Thymus (tissue), 11 donors: Measurements from ENCODE around the gene GPC6. TPM values are rescaled to one million over a fixed set of nuclear protein-coding genes. Genes with fewer than 3 reads are reported as not detected.

Source experiments
- DNase-seq, 9 donors: peaks; one replicate each; pipeline ENCODE4 v3.0.0-alpha.2; 2013; ENCODE audit warnings: low spot score in 9 of 9, low read depth in 6 of 9, missing footprints in 1 of 9
- H3K27ac ChIP-seq, 2 donors: one replicate each; pipeline ENCODE4 v1.5.1; 2013; ENCODE audit warnings: control low read depth in 1 of 2, low read depth in 1 of 2, low read length in 1 of 2, mild to moderate bottlenecking in 1 of 2, moderate library complexity in 1 of 2
- H3K27me3 ChIP-seq, 2 donors: one replicate each; pipeline ENCODE4 v1.5.1; 2013; ENCODE audit warnings: low read length in 1 of 2; ENCODE audit not compliant: control insufficient read depth in 2 of 2, insufficient read depth in 1 of 2
- H3K36me3 ChIP-seq, 2 donors: one replicate each; pipeline ENCODE4 v1.5.1; 2013; ENCODE audit warnings: low read length in 1 of 2, mild to moderate bottlenecking in 1 of 2, moderate library complexity in 1 of 2; ENCODE audit not compliant: control insufficient read depth in 2 of 2, insufficient read depth in 2 of 2
- H3K4me1 ChIP-seq, 2 donors: one replicate each; pipeline ENCODE4 v1.5.1; 2013; ENCODE audit warnings: low read length in 2 of 2; ENCODE audit not compliant: control insufficient read depth in 2 of 2, insufficient read depth in 2 of 2
- H3K4me3 ChIP-seq, 2 donors: one replicate each; pipeline ENCODE4 v1.5.1; 2013; ENCODE audit warnings: low read length in 2 of 2, control low read depth in 1 of 2, mild to moderate bottlenecking in 1 of 2
- H3K9me3 ChIP-seq, 2 donors: one replicate each; pipeline ENCODE4 v1.5.1; 2013; ENCODE audit warnings: low read length in 1 of 2, mild to moderate bottlenecking in 1 of 2; ENCODE audit not compliant: control insufficient read depth in 2 of 2, insufficient read depth in 1 of 2
- WGBS: extraction: QIAGEN DNeasy Blood & Tissue Kit; methylation state at CpG from one replicate; pipeline ENCODE4 v1.1.7; 2013; 5-methylcytosine and 5-hydroxymethylcytosine counted together
- polyA plus RNA-seq: library from polyadenylated mRNA; stranded (reverse); fragments of 200-250 nt; gene quantifications from one replicate; pipeline ENCODE4 v1.2.3, GENCODE V29; 2013
- total RNA-seq: library from RNA; stranded (reverse); fragments of 120-200 nt; gene quantifications from one replicate; pipeline ENCODE4 v1.2.4, GENCODE V29; 2013
- donor health status: healthy.

Gene GPC6
- total and polyA plus RNA-seq, 2 donors, result 1.1 to 6.9 TPM

DNA sequence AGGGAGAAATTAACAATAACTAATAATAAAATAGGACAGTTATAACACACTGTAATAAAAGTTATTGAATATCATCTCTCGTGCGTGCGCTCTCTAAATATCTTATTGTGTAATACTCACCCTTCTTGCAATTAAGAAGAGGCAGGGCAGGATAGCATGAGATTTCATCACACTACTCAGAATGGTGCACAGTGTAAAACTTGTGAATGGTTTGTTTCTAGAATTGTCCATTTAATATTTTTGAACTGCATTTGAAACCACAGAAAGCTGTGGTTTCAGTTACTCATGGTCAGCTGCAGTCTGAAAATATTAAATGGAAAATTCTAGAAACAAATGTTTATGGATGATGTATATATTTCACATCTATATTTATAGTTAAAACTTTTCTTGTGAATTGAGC is 1091.8 kb downstream of the GPC6 start:
- Histone ChIP-seq H3K36me3 (no peaks in the 10 kb centered on the region), H3K4me1 (peaks cover 6 to 28% of the 10 kb centered on the region in 2 donors), H3K27ac (no peak overlapping the region), H3K9me3 (peaks cover 0 to 4% of the 10 kb centered on the region in 2 donors), H3K4me3 (no peak overlapping the region), H3K27me3 (no peaks in the 10 kb centered on the region)
- DNase-seq, result no peak
- WGBS, result 80% methylated on average over 3 of the region's 3 CpGs

DNA sequence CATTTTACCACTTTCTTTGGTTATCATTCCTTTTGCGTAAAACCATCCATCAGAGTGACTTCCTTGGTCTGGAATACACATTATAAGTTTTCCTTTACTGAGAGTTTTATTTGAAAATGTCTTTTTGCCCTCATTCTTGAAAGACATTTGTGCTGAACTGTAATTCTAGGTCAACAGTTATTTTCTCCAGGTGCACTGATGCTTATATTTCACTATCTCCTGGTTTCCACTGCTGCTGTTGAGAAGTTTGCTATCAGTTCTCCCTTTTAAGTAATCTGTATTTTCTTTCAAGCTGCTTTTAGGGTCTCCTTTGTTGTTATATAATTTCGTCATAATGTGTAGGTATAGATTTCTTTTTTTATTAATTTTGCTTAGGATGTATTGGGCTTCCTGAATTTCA is 1092.9 kb downstream of the GPC6 start:
- peak overlapping the region in 1 of 2 donors; percentile 69 for H3K27ac ChIP-seq
- H3K4me3 ChIP-seq, result no peak overlapping the region
- peak in 4 of 9 donors; percentile 50 to 77 (median 60) for DNase-seq
- H3K27me3 ChIP-seq, result no peaks in the 10 kb centered on the region
- peaks cover 0 to 4% of the 10 kb centered on the region in 2 donors for H3K9me3 ChIP-seq
- no peaks in the 10 kb centered on the region for H3K36me3 ChIP-seq
- H3K4me1 ChIP-seq, result peaks cover 12 to 38% of the 10 kb centered on the region in 2 donors
- 58% methylated on average over 2 of the region's 2 CpGs for WGBS

DNA sequence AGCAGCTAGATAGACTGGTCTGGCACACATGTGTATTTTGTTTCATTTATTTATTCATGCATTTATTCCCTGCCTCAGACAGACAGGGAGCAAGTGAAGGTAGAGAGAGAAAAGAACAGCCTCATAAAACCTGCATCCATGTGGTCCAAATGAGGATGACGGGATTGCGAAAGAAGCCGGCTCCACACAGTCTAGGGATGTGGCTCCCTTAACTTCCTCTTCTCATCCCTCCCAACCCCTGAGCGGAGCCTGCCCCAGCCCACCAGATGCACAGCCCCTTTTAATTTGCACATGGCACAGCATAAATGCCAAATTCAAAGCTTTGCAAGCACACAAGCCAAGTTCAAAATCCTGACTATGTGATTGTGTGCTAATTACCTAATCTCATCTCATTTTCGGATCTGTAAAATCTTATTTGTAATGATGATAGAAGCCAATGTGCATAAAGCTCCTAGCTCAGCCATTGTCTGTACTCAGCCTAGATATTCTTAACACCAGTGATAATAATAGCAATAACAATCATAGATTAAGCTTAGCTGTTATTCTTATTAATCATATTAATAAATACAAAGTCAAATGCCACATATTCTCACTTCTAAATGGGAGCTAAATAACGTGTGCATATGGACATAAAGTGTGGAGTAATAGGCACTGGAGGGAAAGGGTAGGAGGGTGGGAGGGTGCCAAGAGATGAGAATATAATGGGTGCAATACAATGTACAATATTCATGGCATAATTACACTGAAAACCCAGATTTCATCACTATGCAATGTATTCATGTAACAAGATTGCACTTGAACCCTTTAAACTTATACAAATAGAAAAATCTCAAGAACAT is 1096.5 kb downstream of the GPC6 start:
- peaks cover 0 to 4% of the 10 kb centered on the region in 2 donors for H3K9me3 ChIP-seq
- H3K27ac ChIP-seq, result peak overlapping the region; percentile 67 to 89
- H3K27me3 ChIP-seq, result no peaks in the 10 kb centered on the region
- 97% methylated on average over 6 of the region's 6 CpGs for WGBS
- H3K4me1 ChIP-seq, result peaks cover 21 to 56% of the 10 kb centered on the region in 2 donors
- H3K36me3 ChIP-seq, result no peaks in the 10 kb centered on the region
- DNase-seq, result no peak
- no peak overlapping the region for H3K4me3 ChIP-seq

DNA sequence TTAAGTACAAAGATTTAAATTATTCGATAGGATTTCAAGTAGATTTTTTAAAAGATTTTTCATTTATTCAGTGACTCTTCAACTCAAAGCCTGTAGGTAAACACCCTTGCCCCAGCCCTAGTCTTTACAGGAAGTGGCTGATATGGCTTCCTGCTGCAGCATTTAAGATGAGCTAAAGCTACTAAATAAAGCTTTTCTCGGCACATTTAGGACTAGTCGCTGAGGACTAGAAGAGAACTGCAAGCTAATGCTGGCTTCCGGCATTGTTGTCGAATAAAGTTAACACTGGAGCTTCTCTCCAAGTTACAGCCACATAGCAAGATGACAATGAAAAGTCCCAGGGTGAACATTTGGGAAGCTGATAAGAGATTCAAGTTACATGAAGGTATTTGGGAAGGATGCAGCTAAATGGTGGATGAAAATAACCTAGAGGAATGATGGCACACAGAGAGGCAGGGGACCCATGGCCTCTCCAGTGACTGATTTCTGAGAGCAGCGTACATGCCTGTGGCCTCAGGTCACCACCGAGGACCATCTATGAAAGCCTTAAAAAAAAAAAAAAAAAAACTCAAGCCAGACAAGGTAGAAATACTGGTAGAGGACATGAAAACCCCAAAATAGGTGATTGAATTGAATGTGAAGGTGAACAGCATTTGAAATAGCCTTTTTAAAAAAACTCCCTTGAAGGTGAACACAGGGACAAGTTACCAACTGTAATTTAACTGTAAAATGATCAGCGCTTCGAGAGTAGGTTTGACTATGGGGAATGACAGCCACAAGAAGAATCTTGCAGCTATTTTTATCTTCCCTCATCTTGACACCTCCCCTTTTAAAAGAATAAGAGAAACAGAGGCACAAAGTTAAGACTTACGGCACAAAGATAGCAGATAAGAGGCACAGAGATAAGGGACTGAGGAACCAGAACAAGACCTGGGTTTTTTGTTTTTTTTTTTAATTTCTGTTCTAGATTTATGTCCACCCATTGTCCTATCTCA is 1097.5 kb downstream of the GPC6 start:
- Histone ChIP-seq H3K9me3 (peaks cover 0 to 4% of the 10 kb centered on the region in 2 donors), H3K36me3 (no peaks in the 10 kb centered on the region), H3K4me3 (no peak overlapping the region), H3K4me1 (peaks cover 26 to 63% of the 10 kb centered on the region in 2 donors), H3K27ac (peak overlapping the region; percentile 77 to 89), H3K27me3 (peaks cover 4 to 5% of the 10 kb centered on the region in 2 donors)
- DNase-seq, result peak in 5 of 9 donors; percentile 65 to 91 (median 72)
- whole genome bisulfite sequencing, result 46% methylated on average over 10 of the region's 10 CpGs

DNA sequence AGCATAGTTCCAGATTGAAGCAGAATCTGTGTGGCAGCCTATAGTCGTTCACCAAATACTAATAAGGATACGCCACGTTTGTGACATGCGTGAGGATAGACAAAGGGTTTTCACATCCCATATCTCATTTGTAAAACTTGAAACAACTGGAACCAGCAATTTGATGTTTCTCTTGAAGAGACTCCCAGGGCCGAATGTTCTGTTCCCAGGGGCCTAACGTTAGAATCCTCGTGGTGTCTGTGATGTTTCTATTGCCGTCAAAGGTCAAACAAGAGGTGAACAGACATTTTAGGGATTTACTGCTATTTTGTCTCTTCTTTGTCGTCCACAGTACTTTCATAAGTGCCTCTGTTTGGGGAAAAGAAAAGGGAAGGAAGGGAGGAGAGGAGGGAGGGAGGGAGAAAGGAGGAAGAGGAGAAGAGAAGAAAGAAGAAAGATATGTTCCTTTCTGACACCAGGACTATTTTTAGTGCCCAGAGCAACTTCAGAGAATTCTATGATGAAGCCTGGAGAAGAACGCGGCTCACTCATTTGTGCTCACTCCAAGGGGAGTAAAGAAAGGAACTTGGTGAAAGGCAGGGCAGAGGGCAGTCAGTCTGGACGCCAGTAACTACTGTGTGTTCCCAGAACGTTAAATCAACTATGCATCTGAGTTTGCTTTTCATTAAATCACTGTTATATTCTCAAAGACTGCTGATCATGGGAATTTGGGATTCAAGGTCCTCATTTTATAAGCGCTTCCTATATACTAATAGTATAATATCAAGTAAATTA is 1098.3 kb downstream of the GPC6 start:
- H3K4me3 ChIP-seq, result no peak overlapping the region
- H3K27ac ChIP-seq, result no peak overlapping the region
- H3K36me3 ChIP-seq, result no peaks in the 10 kb centered on the region
- H3K4me1 ChIP-seq, result peaks cover 30 to 71% of the 10 kb centered on the region in 2 donors
- 91% methylated on average over 14 of the region's 14 CpGs for WGBS
- DNase-seq, result no peak
- peaks cover 9 to 11% of the 10 kb centered on the region in 2 donors for H3K27me3 ChIP-seq
- peaks cover 0 to 4% of the 10 kb centered on the region in 2 donors for H3K9me3 ChIP-seq

DNA sequence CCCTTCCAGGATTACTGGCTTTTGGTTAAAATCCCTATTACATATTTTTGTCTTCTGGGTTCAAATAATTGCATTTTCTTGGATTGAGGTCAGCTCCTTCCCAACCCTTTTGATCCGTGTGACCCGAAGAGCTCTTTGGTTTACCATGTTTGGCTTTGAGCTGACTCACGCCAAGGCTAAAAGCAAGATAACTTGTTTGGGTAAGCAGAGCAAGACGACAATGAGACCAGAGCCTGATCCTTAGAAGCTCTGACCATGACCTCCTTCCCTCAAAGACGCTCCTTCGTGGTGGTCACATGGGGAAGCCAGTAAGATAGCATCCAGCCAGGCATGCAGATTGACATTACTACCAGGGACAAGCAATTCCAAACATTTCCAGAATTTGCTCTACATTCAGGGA is 1099.0 kb downstream of the GPC6 start:
- Histone ChIP-seq H3K27ac (no peak overlapping the region), H3K4me3 (no peak overlapping the region), H3K9me3 (peaks cover 0 to 4% of the 10 kb centered on the region in 2 donors), H3K4me1 (peaks cover 34 to 73% of the 10 kb centered on the region in 2 donors), H3K36me3 (no peaks in the 10 kb centered on the region), H3K27me3 (peaks cover 9 to 12% of the 10 kb centered on the region in 2 donors)
- no peak for DNase-seq
- WGBS, result 97% methylated on average over 6 of the region's 6 CpGs

DNA sequence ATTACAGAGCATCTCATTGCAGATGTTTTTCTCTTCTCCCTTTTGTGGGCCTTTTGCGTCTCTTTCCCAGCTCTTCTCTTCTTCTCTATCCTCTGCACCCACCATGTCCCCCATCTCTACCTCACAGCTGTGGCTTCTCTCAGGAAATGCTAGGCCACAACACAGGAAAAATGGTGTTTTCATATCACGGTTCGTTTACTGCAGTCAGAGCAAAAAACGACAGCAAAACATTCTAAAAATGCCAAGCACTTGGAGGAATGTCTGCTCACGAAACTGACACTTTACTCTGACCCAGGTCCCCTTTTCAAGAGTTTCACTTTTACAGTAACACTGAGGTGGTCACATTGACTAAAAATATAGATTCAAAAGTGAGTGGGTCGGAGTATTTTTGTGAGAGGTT is 1100.7 kb downstream of the GPC6 start:
- H3K4me3 ChIP-seq, result peak overlapping the region in 1 of 2 donors; percentile 4
- H3K36me3 ChIP-seq, result no peaks in the 10 kb centered on the region
- peak overlapping the region in 1 of 2 donors; percentile 75 for H3K27ac ChIP-seq
- no peaks in the 10 kb centered on the region for H3K9me3 ChIP-seq
- H3K27me3 ChIP-seq, result peaks cover 19 to 20% of the 10 kb centered on the region in 2 donors
- H3K4me1 ChIP-seq, result peaks cover 39 to 79% of the 10 kb centered on the region in 2 donors
- 4% methylated on average over 6 of the region's 6 CpGs for WGBS
- DNase-seq, result peak in 8 of 9 donors; percentile 70 to 95 (median 86)

DNA sequence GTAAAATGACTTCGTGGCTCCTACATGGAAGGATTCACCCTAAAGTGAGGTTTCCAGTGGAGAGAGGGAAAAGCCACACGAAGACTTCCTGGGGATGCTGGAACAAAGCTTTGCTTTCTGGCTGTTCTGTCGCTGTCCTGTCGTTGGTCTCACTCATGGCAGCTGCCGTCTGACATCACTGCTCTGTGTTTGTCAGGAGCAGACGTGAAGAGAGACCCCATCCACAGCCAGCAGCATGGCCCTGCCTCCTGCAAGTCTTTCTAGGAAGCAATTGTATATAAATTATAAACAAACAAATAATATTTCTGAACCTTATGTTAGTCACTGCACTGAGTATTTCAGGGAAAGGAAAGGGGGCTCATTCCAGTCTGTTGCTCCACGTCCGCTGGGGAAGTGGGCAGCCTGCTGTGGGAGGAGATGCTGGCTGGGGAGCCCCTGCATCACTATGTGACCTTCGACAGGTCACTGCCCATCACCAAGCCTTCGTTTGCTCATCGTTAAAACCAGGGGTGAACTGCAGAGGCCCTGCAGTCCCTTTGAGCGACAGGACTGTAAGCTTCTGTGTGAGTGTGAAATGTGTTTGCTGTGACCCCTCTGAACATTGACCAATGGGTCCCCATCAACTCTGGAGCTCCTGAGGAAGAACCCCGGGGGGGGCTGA is 1101.9 kb downstream of the GPC6 start:
- WGBS, result 91% methylated on average over 13 of the region's 13 CpGs
- Histone ChIP-seq H3K9me3 (no peaks in the 10 kb centered on the region), H3K36me3 (no peaks in the 10 kb centered on the region), H3K4me1 (peaks cover 37 to 68% of the 10 kb centered on the region in 2 donors), H3K27me3 (peaks cover 27 to 31% of the 10 kb centered on the region in 2 donors), H3K27ac (no peak overlapping the region), H3K4me3 (no peak overlapping the region)
- no peak for DNase-seq
